H1 (cell line): Measurements from ENCODE around the gene DPP3. TPM values are rescaled to one million over a fixed set of nuclear protein-coding genes. Genes with fewer than 3 reads are reported as not detected.

ENCODE experiments used
- CTCF ChIA-PET: fragments of 300-600 bp; sonication (Branson Sonifier 250); formaldehyde crosslinking; loops from one replicate; lab custom pipeline; 2021; ENCODE audit not compliant: partially characterized antibody; lab: Charles Lee
- POLR2A ChIA-PET: fragments of 300-600 bp; sonication (Branson Sonifier 250); formaldehyde crosslinking; loops from one replicate; lab custom pipeline; 2021; ENCODE audit warnings: inconsistent platforms; ENCODE audit not compliant: partially characterized antibody; lab: Charles Lee
- DNase-seq, 2 experiments: peaks; one replicate each; pipeline versions ENCODE4 v3.0.0 to v3.0.0-alpha.2; 2010 to 2022; ENCODE audit warnings: low spot score in 2 of 2, low read depth in 1 of 2, mixed read lengths in 1 of 2
- FAIRE-seq: peaks from 2 replicates; lab custom pipeline; 2011; peaks lifted over from hg19 to GRCh38; lab: Jason Lieb, UNC
- H2AFZ ChIP-seq: 2 replicates; pipeline ENCODE4 v1.8.1; 2012; ENCODE audit warnings: low read length, inconsistent platforms
- H2AK5ac ChIP-seq: 2 replicates; pipeline ENCODE4 v1.6.1; 2013; ENCODE audit warnings: low read depth, low read length
- H2BK120ac ChIP-seq: replicated peaks from 2 replicates; pipeline ENCODE3; 2013; ENCODE audit warnings: low read depth, low read length, inconsistent platforms
- H2BK12ac ChIP-seq: 2 replicates; pipeline ENCODE4 v1.6.1; 2013; ENCODE audit warnings: low read depth, low read length
- H2BK15ac ChIP-seq: 2 replicates; pipeline ENCODE4 v1.6.1; 2013; ENCODE audit warnings: low read length
- H2BK20ac ChIP-seq: 2 replicates; pipeline ENCODE4 v1.6.1; 2013; ENCODE audit warnings: low read length
- H2BK5ac ChIP-seq: 2 replicates; pipeline ENCODE4 v1.6.1; 2013; ENCODE audit warnings: low read depth, low read length
- H3K14ac ChIP-seq: 2 replicates; pipeline ENCODE4 v1.6.1; 2013; ENCODE audit warnings: inconsistent platforms; ENCODE audit not compliant: insufficient read length
- H3K18ac ChIP-seq: 2 replicates; pipeline ENCODE4 v1.6.1; 2013; ENCODE audit warnings: low read length; ENCODE audit errors: extremely low read depth
- H3K23ac ChIP-seq: 2 replicates; pipeline ENCODE4 v1.6.1; 2013; ENCODE audit warnings: inconsistent platforms; ENCODE audit not compliant: insufficient read length
- H3K23me2 ChIP-seq: 2 replicates; pipeline ENCODE4 v1.6.1; 2013; ENCODE audit warnings: low read depth, low read length
- H3K27ac ChIP-seq: 2 replicates; pipeline ENCODE4 v1.6.1; 2011; ENCODE audit warnings: low read depth, low read length, inconsistent platforms
- H3K27me3 ChIP-seq, 4 experiments: replicated peaks in 1 of 4; 1 replicate in 1 of 4; 2 replicates in 3 of 4; pipeline versions ENCODE4 v1.6.1 to v1.8.1; 2011 to 2013; ENCODE audit warnings: low read length in 3 of 4, mild to moderate bottlenecking in 3 of 4, inconsistent platforms in 2 of 4, mixed read lengths in 2 of 4, moderate library complexity in 1 of 4; ENCODE audit not compliant: control insufficient read depth in 3 of 4, insufficient read depth in 3 of 4; ENCODE audit errors: extremely low read depth in 1 of 4
- H3K36me3 ChIP-seq, 4 experiments: 2 replicates each; pipeline versions ENCODE4 v1.6.1 to v1.8.1; 2011 to 2013; ENCODE audit warnings: mild to moderate bottlenecking in 4 of 4, low read length in 3 of 4, moderate library complexity in 2 of 4, control low read depth in 1 of 4, inconsistent platforms in 1 of 4; ENCODE audit not compliant: insufficient read depth in 4 of 4, control insufficient read depth in 2 of 4
- H3K4ac ChIP-seq: replicated peaks from 2 replicates; pipeline ENCODE3; 2013; ENCODE audit warnings: low read length, low read depth, mixed read lengths, inconsistent platforms; ENCODE audit not compliant: insufficient read length
- H3K4me1 ChIP-seq, 4 experiments: replicated peaks in 1 of 4; 1 replicate in 1 of 4; 2 replicates in 3 of 4; pipeline versions ENCODE4 v1.6.1 to v1.8.1; 2011 to 2013; ENCODE audit warnings: low read length in 3 of 4, inconsistent platforms in 2 of 4, mixed read lengths in 1 of 4; ENCODE audit not compliant: insufficient read depth in 4 of 4, control insufficient read depth in 3 of 4
- H3K4me2 ChIP-seq, 2 experiments: 2 replicates each; pipeline versions ENCODE4 v1.6.1 to v1.8.1; 2011 to 2013; ENCODE audit warnings: low read depth in 2 of 2, low read length in 2 of 2, control low read depth in 1 of 2, inconsistent platforms in 1 of 2, mild to moderate bottlenecking in 1 of 2; ENCODE audit not compliant: insufficient read depth in 1 of 2
- H3K4me3 ChIP-seq, 4 experiments: fragments of 200-600, 300-600 bp in 1 of 4; sonication (generic), shearing (Covaris generic), sonication (Bioruptor Twin) in 1 of 4; 2 replicates each; pipeline versions ENCODE4 v1.5.1 to v1.8.1; 2011 to 2016; ENCODE audit warnings: low read length in 4 of 4, low read depth in 3 of 4, control low read depth in 2 of 4, inconsistent platforms in 2 of 4, mild to moderate bottlenecking in 2 of 4, mixed read lengths in 1 of 4, moderate library complexity in 1 of 4; ENCODE audit not compliant: insufficient read depth in 2 of 4; ENCODE audit errors: extremely low read depth in 1 of 4
- H3K56ac ChIP-seq: replicated peaks from 2 replicates; pipeline ENCODE3; 2013; ENCODE audit warnings: low read depth, mild to moderate bottlenecking, mixed read lengths, low read length, inconsistent platforms; ENCODE audit not compliant: insufficient read length
- H3K79me1 ChIP-seq: 2 replicates; pipeline ENCODE4 v1.6.1; 2013; ENCODE audit warnings: low read depth, low read length, control low read depth
- H3K79me2 ChIP-seq, 2 experiments: 2 replicates each; pipeline versions ENCODE4 v1.6.1 to v1.8.1; 2012 to 2013; ENCODE audit warnings: low read length in 2 of 2, mild to moderate bottlenecking in 2 of 2, inconsistent platforms in 1 of 2; ENCODE audit not compliant: insufficient read depth in 2 of 2, control insufficient read depth in 1 of 2
- H3K9ac ChIP-seq, 4 experiments: replicated peaks in 1 of 4; 1 replicate in 1 of 4; 2 replicates in 3 of 4; pipeline versions ENCODE4 v1.6.1 to v1.8.1; 2011 to 2013; ENCODE audit warnings: low read depth in 3 of 4, low read length in 3 of 4, control low read depth in 2 of 4, mild to moderate bottlenecking in 2 of 4, moderate library complexity in 2 of 4, inconsistent platforms in 1 of 4; ENCODE audit errors: extremely low read depth in 1 of 4
- H3K9me3 ChIP-seq, 2 experiments: 2 replicates each; pipeline versions ENCODE4 v1.6.1 to v1.8.1; 2012 to 2013; ENCODE audit warnings: mild to moderate bottlenecking in 2 of 2, moderate library complexity in 2 of 2, control low read depth in 1 of 2, inconsistent platforms in 1 of 2, low read depth in 1 of 2, low read length in 1 of 2, mixed read lengths in 1 of 2; ENCODE audit not compliant: insufficient read depth in 2 of 2
- H4K20me1 ChIP-seq, 2 experiments: replicated peaks in 1 of 2; 2 replicates each; pipeline versions ENCODE3 to v1.8.1; 2011 to 2013; ENCODE audit warnings: inconsistent platforms in 2 of 2, low read length in 2 of 2, mild to moderate bottlenecking in 1 of 2; ENCODE audit not compliant: insufficient read depth in 2 of 2, control insufficient read depth in 1 of 2
- H4K5ac ChIP-seq: 2 replicates; pipeline ENCODE4 v1.6.1; 2013; ENCODE audit warnings: low read length, low read depth, mixed read lengths, inconsistent platforms; ENCODE audit not compliant: insufficient read length
- H4K8ac ChIP-seq: 2 replicates; pipeline ENCODE4 v1.8.0; 2013; ENCODE audit warnings: mild to moderate bottlenecking, moderate library complexity, low read length, inconsistent platforms; ENCODE audit not compliant: insufficient read depth; ENCODE audit errors: extremely low read depth
- H4K91ac ChIP-seq: replicated peaks from 2 replicates; pipeline ENCODE3; 2013; ENCODE audit warnings: low read length, mixed read lengths, inconsistent platforms; ENCODE audit not compliant: insufficient read length
- CBX5 ChIP-seq: fragments of 300-800, 300-1000 bp; sonication (generic); IDR thresholded peaks from 2 replicates; pipeline ENCODE4 v1.7.1; 2016; ENCODE audit warnings: antibody characterized with exemption, low read length, low read depth
- EGR1 ChIP-seq: IDR thresholded peaks from 2 replicates; pipeline ENCODE4 v1.6.1; 2011; ENCODE audit warnings: low read depth, low read length, borderline replicate concordance
- HDAC6 ChIP-seq: IDR thresholded peaks from one replicate; pipeline ENCODE4 v1.7.1; 2012; ENCODE audit warnings: low read depth, mild to moderate bottlenecking, inconsistent platforms, low read length, moderate library complexity
- WGBS, 2 experiments: shearing (Covaris generic) in 1 of 2; methylation state at CpG; one replicate each; pipeline versions ENCODE4 v1.1.6 to v1.1.7; 2013 to 2015; ENCODE audit warnings: low lambda C conversion rate in 2 of 2, mixed read lengths in 2 of 2, inconsistent platforms in 1 of 2, low coverage in 1 of 2, missing lambda C conversion rate in 1 of 2; ENCODE audit not compliant: insufficient replicate concordance in 2 of 2, insufficient coverage in 1 of 2, insufficient read length in 1 of 2; ENCODE audit errors: extremely low coverage in 1 of 2, missing lambda C conversion rate in 1 of 2; 5-methylcytosine and 5-hydroxymethylcytosine counted together
- polyA plus RNA-seq, 7 experiments: library from polyadenylated mRNA; depleted of rRNA in 3 of 7; stranded (reverse) in 5 of 7; unstranded in 2 of 7; fragments of >200 nt in 5 of 7; fragments of 200-250 nt in 2 of 7; gene quantifications; 1 replicate in 5 of 7; 2 replicates in 1 of 7; 4 replicates in 1 of 7; pipeline versions ENCODE4 v1.2.1 to v1.2.3, GENCODE V29; 2011 to 2013; ENCODE audit warnings: missing spikeins in 2 of 7, mixed read lengths in 2 of 7
- total RNA-seq: library from RNA; stranded (reverse); fragmentation: NEBNext Ultra II Directional; extraction: Animal tissue kit (Norgen Biotek cat#: 25700); gene quantifications from 2 replicates; pipeline ENCODE4 v1.2.1, GENCODE V29; 2021

Gene DPP3
- total and polyA plus RNA-seq, 2 of the 8 experiments (the other 6 are each of a cell fraction or from before 2014, with no cell fraction given) = 75.1 to 82.7 TPM

DNA sequence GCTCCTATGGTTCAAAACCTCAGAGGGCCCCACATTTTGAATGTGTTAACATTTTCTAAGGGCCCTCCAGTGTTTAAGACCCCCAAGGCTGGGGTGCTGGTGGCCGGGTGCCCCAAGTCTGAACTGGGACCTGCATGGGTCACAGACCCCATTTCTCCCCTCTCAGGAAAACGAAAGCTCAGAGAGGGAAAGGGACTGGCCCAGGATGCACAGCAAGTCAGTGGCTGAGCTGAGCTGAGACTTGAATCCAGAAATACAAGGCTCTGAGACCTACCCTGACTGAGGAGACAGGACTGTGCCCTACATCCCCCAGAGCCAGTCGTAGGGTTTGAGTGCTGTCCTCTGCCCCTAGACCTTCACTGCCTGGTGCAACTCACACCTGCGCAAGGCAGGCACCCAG is 70.7 kb downstream of the DPP3 start:
- 96% methylated on average over 4 of the region's 4 CpGs; no CpG with 5 or more reads in 1 of the 2 experiments for WGBS, 2 experiments
- Histone ChIP-seq H3K23me2 (peaks cover 3% of the 10 kb centered on the region; the same call in 1 of the 2 replicates), H2BK15ac (no peak overlapping the region), H3K79me2 (no peaks in the 10 kb centered on the region; a peak in 1 of 4 replicates), H3K27me3 (no peaks in the 10 kb centered on the region), H2BK20ac (no peak overlapping the region), H2BK12ac (no peak overlapping the region), H3K4ac (no peak overlapping the region), H3K4me3 (no peak overlapping the region), H3K4me2 (no peak overlapping the region), H4K5ac (no peak overlapping the region), H2BK5ac (no peak overlapping the region), H3K23ac (no peak overlapping the region), H3K14ac (no peak overlapping the region), H4K20me1 (peaks cover 0 to 5% of the 10 kb centered on the region in 2 experiments), H2BK120ac (no peak overlapping the region), H4K91ac (no peak overlapping the region), H2AFZ (no peak overlapping the region), H2AK5ac (no peak overlapping the region), H3K9ac (no peak overlapping the region), H3K56ac (no peak overlapping the region), H3K79me1 (peaks cover 5% of the 10 kb centered on the region; the same call in 1 of the 2 replicates), H3K27ac (no peak overlapping the region), H3K36me3 (peaks cover 2 to 9% (median 6%) of the 10 kb centered on the region in 4 experiments; a peak in 4 of 8 replicates), H4K8ac (no peak overlapping the region), H3K4me1 (peaks cover 0 to 15% (median 10%) of the 10 kb centered on the region in 4 experiments; a peak in 6 of 7 replicates), H3K18ac (no peak overlapping the region), H3K9me3 (no peaks in the 10 kb centered on the region)
- DNase-seq (no peak), FAIRE-seq (no peak)
- CTCF ChIA-PET = interaction anchor here (1.0 to 1.4 kb wide), 4 partner anchors 11 to 60 kb away, joined by 3 to 4 read pairs (median 3); no protein-coding TSS in a partner anchor
- POLR2A ChIA-PET = interaction anchor here (1.4 to 7.9 kb wide), 3 partner anchors 11 to 19 kb away, joined by 3 to 54 read pairs (median 8); no protein-coding TSS in a partner anchor
- TF ChIP-seq HDAC6 (no peak), EGR1 (no peak), CBX5 (no peak)
